Mesendoderm (in vitro differentiated cells): ENCODE measurements around the gene TBC1D5.

Experiments
- DNase-seq: peaks from one replicate; pipeline ENCODE4 v3.0.0; 2013
- H2AK5ac ChIP-seq: 2 replicates; pipeline ENCODE4 v1.6.1; 2013; ENCODE audit warnings: low read length, inconsistent platforms
- H2BK120ac ChIP-seq: 2 replicates; pipeline ENCODE4 v1.6.1; 2013; ENCODE audit warnings: low read depth, mild to moderate bottlenecking, low read length, moderate library complexity, mixed read lengths
- H2BK15ac ChIP-seq: replicated peaks from 2 replicates; pipeline ENCODE4 v1.6.1; 2013; ENCODE audit warnings: low read depth, mild to moderate bottlenecking, moderate library complexity
- H2BK5ac ChIP-seq: 2 replicates; pipeline ENCODE4 v1.6.1; 2013; ENCODE audit warnings: low read length, inconsistent platforms
- H3K18ac ChIP-seq: 2 replicates; pipeline ENCODE4 v1.6.1; 2013; ENCODE audit warnings: mild to moderate bottlenecking, low read length, mixed read lengths
- H3K23ac ChIP-seq: one replicate; pipeline ENCODE4 v1.6.1; 2013; ENCODE audit warnings: low read length
- H3K27ac ChIP-seq: 2 replicates; pipeline ENCODE4 v1.5.1; 2013; ENCODE audit warnings: low read depth, mild to moderate bottlenecking, inconsistent platforms, low read length, moderate library complexity
- H3K27me3 ChIP-seq: 2 replicates; pipeline ENCODE4 v1.6.1; 2013; ENCODE audit warnings: low read length, control low read depth, mild to moderate bottlenecking, inconsistent platforms; ENCODE audit not compliant: insufficient read depth, poor library complexity
- H3K36me3 ChIP-seq: 2 replicates; pipeline ENCODE4 v1.6.1; 2013; ENCODE audit warnings: low read length, inconsistent platforms; ENCODE audit not compliant: control insufficient read depth, insufficient read depth
- H3K4ac ChIP-seq: one replicate; pipeline ENCODE4 v1.6.1; 2013; ENCODE audit warnings: low read depth, mild to moderate bottlenecking, low read length, moderate library complexity
- H3K4me1 ChIP-seq: 2 replicates; pipeline ENCODE4 v1.6.1; 2013; ENCODE audit warnings: low read depth, low read length, inconsistent platforms; ENCODE audit not compliant: control insufficient read depth
- H3K4me2 ChIP-seq: 2 replicates; pipeline ENCODE4 v1.6.1; 2013; ENCODE audit warnings: low read length
- H3K4me3 ChIP-seq: 2 replicates; pipeline ENCODE4 v1.5.1; 2013; ENCODE audit warnings: mild to moderate bottlenecking, low read length
- H3K56ac ChIP-seq: one replicate; pipeline ENCODE4 v1.6.1; 2013; ENCODE audit warnings: low read length
- H3K79me1 ChIP-seq: 2 replicates; pipeline ENCODE4 v1.6.1; 2013; ENCODE audit warnings: low read length, inconsistent platforms
- H3K79me2 ChIP-seq: 2 replicates; pipeline ENCODE4 v1.6.1; 2013; ENCODE audit warnings: mild to moderate bottlenecking, low read length; ENCODE audit not compliant: control insufficient read depth, insufficient read depth
- H3K9ac ChIP-seq: 2 replicates; pipeline ENCODE4 v1.6.1; 2013; ENCODE audit warnings: low read length, inconsistent platforms
- H4K5ac ChIP-seq: one replicate; pipeline ENCODE4 v1.6.1; 2013; ENCODE audit warnings: low read length
- H4K8ac ChIP-seq: one replicate; pipeline ENCODE4 v1.6.1; 2013; ENCODE audit warnings: low read depth, mild to moderate bottlenecking, control low read depth, low read length, moderate library complexity
- WGBS: extraction: QIAGEN DNeasy Blood & Tissue Kit; methylation state at CpG from one replicate; pipeline ENCODE4 v1.1.7; 2013; ENCODE audit warnings: low lambda C conversion rate, missing lambda C conversion rate; ENCODE audit not compliant: insufficient coverage; ENCODE audit errors: extremely low coverage; 5-methylcytosine and 5-hydroxymethylcytosine counted together

The TBC1D5 gene

DNA sequence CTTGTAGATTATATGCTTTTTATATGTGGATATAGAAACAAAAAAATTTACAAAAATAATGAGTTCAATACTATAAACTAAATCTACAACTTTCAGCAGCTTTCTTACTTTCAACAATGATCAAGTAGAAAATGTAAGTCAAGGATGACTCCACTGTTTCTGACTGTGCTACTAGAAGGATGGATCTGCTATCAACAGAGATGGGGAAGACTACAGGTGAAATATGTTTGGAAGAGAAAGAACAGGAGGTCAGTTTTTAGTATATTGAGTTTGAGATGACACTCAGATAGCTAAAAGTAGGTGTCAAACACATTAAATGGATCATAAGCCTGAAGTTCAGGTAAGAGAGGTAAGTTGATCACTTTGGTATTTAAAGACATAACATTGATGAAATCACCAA is 107.5 kb downstream of the TBC1D5 start:
- H3K4ac ChIP-seq: no peak overlapping the region
- H2BK15ac ChIP-seq: no peak overlapping the region

DNA sequence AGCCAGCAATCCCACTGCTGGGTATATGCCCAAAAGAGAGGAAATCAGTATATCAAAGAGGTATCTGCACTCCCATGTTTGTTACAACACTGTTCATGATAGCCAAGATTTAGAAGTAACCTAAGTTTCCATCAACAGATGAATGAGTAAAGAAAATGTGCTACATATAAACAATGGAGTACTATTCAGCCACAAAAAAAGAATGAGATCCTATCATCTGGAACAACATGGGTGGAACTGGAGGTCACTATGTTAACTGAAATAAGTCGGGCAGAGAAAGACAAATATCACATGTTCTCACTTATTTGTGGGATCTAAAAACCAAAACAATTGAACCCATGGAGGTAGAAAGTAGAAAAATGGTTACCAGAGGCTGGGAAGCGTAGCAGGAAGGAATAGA is 108.2 kb downstream of the TBC1D5 start:
- H4K8ac ChIP-seq: no peak overlapping the region
- no peak overlapping the region for H3K4me3 ChIP-seq
- H3K27me3 ChIP-seq: no peaks in the 10 kb centered on the region
- H4K5ac ChIP-seq: no peak overlapping the region
- no peak overlapping the region for H3K18ac ChIP-seq
- H2BK5ac ChIP-seq: no peak overlapping the region
- H2BK120ac ChIP-seq: no peak overlapping the region
- no peak for DNase-seq
- no CpG with 5 or more reads among the region's 2 CpGs for WGBS
- no peak overlapping the region for H2AK5ac ChIP-seq
- H3K9ac ChIP-seq: no peak overlapping the region
- no peak overlapping the region for H3K23ac ChIP-seq
- no peak overlapping the region for H2BK15ac ChIP-seq
- no peak overlapping the region for H3K56ac ChIP-seq
- H3K4ac ChIP-seq: no peak overlapping the region
- no peaks in the 10 kb centered on the region for H3K79me2 ChIP-seq
- H3K4me2 ChIP-seq: no peak overlapping the region
- H3K79me1 ChIP-seq: no peaks in the 10 kb centered on the region
- no peaks in the 10 kb centered on the region for H3K4me1 ChIP-seq
- no peak overlapping the region for H3K27ac ChIP-seq
- H3K36me3 ChIP-seq: no peaks in the 10 kb centered on the region

More for the DNA sequence above, 107.5 kb downstream of the TBC1D5 start:
- Histone ChIP-seq H3K18ac (no peak overlapping the region), H3K4me3 (no peak overlapping the region), H3K27ac (no peak overlapping the region), H3K27me3 (no peaks in the 10 kb centered on the region), H2AK5ac (no peak overlapping the region), H3K56ac (no peak overlapping the region), H3K36me3 (no peaks in the 10 kb centered on the region), H2BK120ac (no peak overlapping the region), H3K23ac (no peak overlapping the region), H3K79me1 (no peaks in the 10 kb centered on the region), H4K8ac (no peak overlapping the region), H4K5ac (no peak overlapping the region), H2BK5ac (no peak overlapping the region), H3K4me1 (no peaks in the 10 kb centered on the region), H3K79me2 (no peaks in the 10 kb centered on the region), H3K4me2 (no peak overlapping the region), H3K9ac (no peak overlapping the region)
- DNase-seq: no peak

DNA sequence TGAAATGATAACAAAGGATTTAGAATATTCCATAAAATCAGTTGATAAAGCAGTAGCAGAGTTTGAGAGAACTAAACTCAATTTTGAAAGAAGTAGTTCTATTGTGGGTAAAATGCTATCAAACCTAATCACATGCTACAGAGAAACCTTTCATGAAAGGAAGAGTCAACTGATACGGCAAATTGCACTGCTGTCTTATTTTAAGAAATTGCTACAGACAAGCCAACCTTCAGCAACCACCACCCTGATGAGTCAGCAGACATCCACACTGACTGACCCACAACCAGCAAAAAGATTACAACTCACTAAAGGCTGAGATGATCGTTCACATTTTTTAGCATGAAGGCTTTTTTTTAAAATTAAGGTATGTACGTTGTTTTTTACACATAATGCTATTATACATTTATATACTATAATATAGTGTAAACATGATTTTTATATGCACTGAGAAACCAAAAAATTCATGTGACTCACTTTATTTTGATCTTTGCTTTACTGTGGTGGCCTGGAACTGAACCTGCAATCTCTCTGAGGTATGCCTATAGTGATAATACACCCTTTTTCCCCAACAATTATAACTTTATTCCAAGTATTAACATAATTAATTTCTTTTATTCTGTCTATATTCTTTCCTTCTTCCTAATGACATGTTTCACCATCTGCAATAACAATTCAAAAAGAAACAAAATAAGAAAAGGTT is 109.9 kb downstream of the TBC1D5 start:
- Histone ChIP-seq H3K18ac (no peak overlapping the region), H3K79me2 (no peaks in the 10 kb centered on the region), H3K27me3 (no peaks in the 10 kb centered on the region), H3K27ac (no peak overlapping the region), H3K9ac (no peak overlapping the region), H2BK5ac (no peak overlapping the region), H3K4me2 (no peak overlapping the region), H3K4ac (no peak overlapping the region), H3K23ac (no peak overlapping the region), H3K36me3 (no peaks in the 10 kb centered on the region), H2AK5ac (no peak overlapping the region), H2BK120ac (no peak overlapping the region), H4K5ac (no peak overlapping the region), H3K4me1 (no peaks in the 10 kb centered on the region), H3K79me1 (no peaks in the 10 kb centered on the region), H3K56ac (no peak overlapping the region), H3K4me3 (no peak overlapping the region), H4K8ac (no peak overlapping the region), H2BK15ac (no peak overlapping the region)
- WGBS: no CpG with 5 or more reads among the region's 3 CpGs
- no peak for DNase-seq

DNA sequence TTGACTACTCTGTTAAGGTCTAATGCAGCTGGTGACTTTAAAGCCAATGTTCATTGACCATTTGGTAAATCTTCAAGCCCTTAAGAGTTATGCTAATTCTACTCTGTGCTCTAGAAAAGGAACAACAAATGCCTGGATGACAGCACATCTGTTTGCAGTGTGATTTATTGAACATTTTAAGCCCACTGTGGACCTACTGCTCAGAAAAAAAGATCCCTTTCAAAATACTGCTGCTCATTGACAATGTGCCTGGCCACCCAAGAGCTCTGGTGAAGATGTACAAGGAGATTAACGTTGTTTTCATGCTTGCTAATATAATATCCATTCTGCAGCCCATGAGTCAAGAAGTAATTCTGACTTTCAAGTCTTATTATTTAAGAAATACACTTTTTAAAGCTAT is 110.8 kb downstream of the TBC1D5 start:
- Histone ChIP-seq H3K18ac (no peak overlapping the region), H3K27me3 (no peaks in the 10 kb centered on the region), H3K36me3 (no peaks in the 10 kb centered on the region), H2AK5ac (no peak overlapping the region), H3K4me2 (no peak overlapping the region), H3K23ac (no peak overlapping the region), H3K79me2 (no peaks in the 10 kb centered on the region), H2BK120ac (no peak overlapping the region), H3K9ac (no peak overlapping the region), H3K79me1 (no peaks in the 10 kb centered on the region), H3K4ac (no peak overlapping the region), H3K27ac (no peak overlapping the region), H2BK15ac (no peak overlapping the region), H3K4me3 (no peak overlapping the region), H4K8ac (no peak overlapping the region), H3K56ac (no peak overlapping the region), H4K5ac (no peak overlapping the region), H2BK5ac (no peak overlapping the region), H3K4me1 (no peaks in the 10 kb centered on the region)
- DNase-seq: no peak
- no CpG with 5 or more reads among the region's 1 CpG for WGBS

DNA sequence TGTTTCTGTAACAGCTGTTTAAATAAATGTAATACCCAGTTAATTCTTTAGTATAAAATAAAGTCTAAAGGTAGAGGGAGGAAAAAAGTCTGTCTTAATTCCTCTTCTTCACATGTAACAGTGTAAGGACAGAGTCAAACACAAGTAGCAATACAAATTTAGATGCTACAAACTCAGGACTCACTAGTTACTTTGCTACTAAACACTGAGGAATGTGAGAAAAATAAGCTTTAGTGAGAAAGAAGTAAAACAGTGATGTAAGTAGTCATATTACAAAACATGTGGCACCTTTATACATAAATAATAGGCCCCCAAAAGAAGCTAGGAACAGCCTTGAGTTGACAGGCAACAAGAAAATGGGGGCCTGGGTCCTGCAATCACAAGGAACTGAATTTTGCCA is 113.0 kb downstream of the TBC1D5 start:
- no peak for DNase-seq
- Histone ChIP-seq H3K4me3 (no peak overlapping the region), H3K36me3 (no peaks in the 10 kb centered on the region), H2BK5ac (no peak overlapping the region), H3K56ac (no peak overlapping the region), H3K27me3 (no peaks in the 10 kb centered on the region), H4K5ac (no peak overlapping the region), H2AK5ac (no peak overlapping the region), H3K4me2 (no peak overlapping the region), H2BK120ac (no peak overlapping the region), H2BK15ac (no peak overlapping the region), H3K23ac (no peak overlapping the region), H3K79me2 (no peaks in the 10 kb centered on the region), H3K79me1 (no peaks in the 10 kb centered on the region), H3K4me1 (no peaks in the 10 kb centered on the region), H4K8ac (no peak overlapping the region), H3K4ac (no peak overlapping the region), H3K18ac (no peak overlapping the region), H3K9ac (no peak overlapping the region), H3K27ac (no peak overlapping the region)

DNA sequence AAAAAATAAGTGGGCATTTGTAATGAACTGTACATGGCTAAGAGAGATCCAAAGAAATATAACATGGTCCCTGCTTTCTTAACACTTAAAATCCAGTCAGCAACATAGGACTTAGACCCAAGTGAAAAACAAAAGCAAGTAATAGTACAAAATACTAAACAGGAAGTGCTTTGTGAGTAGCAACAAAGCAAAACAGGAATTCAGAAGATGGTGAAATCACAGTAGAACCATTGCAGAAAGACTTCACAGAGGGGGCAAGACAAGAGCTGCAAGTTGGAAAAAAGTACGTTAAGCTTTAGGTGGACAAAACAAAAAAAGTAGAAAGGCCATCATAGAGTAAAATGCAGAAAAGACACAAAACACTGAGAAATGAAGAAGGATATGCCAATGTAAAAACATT is 116.0 kb downstream of the TBC1D5 start:
- no peak overlapping the region for H3K18ac ChIP-seq
- no peaks in the 10 kb centered on the region for H3K36me3 ChIP-seq
- no CpG with 5 or more reads among the region's 1 CpG for WGBS
- no peak overlapping the region for H4K8ac ChIP-seq
- H3K79me2 ChIP-seq: no peaks in the 10 kb centered on the region
- no peak overlapping the region for H3K27ac ChIP-seq
- no peak overlapping the region for H2AK5ac ChIP-seq
- H3K9ac ChIP-seq: no peak overlapping the region
- no peak overlapping the region for H3K4ac ChIP-seq
- no peak overlapping the region for H3K4me2 ChIP-seq
- no peak for DNase-seq
- no peaks in the 10 kb centered on the region for H3K27me3 ChIP-seq
- H3K56ac ChIP-seq: no peak overlapping the region
- H3K4me1 ChIP-seq: no peaks in the 10 kb centered on the region
- H3K4me3 ChIP-seq: no peak overlapping the region
- H2BK15ac ChIP-seq: no peak overlapping the region
- no peak overlapping the region for H2BK5ac ChIP-seq
- no peaks in the 10 kb centered on the region for H3K79me1 ChIP-seq
- H3K23ac ChIP-seq: no peak overlapping the region
- no peak overlapping the region for H4K5ac ChIP-seq
- no peak overlapping the region for H2BK120ac ChIP-seq
